Small intestine (tissue), 7 donors: ENCODE results near the gene ZBTB9. TPM values are rescaled to one million over a fixed set of nuclear protein-coding genes. Genes with fewer than 3 reads are reported as not detected.

ENCODE experiments used
- DNase-seq, 2 donors: peaks; one replicate each; pipeline versions ENCODE4 v3.0.0 to v3.0.0-alpha.2; 2013
- FAIRE-seq: peaks from 2 replicates; lab custom pipeline; 2012; peaks lifted over from hg19 to GRCh38; lab: Jason Lieb, UNC
- H3K27ac ChIP-seq, 3 donors: one replicate each; pipeline ENCODE4 v1.5.1; 2013; ENCODE audit warnings: low read length in 2 of 3, mild to moderate bottlenecking in 2 of 3, control low read depth in 1 of 3, inconsistent platforms in 1 of 3, low read depth in 1 of 3, moderate library complexity in 1 of 3
- H3K27me3 ChIP-seq, 3 donors: one replicate each; pipeline ENCODE4 v1.6.1; 2013; ENCODE audit warnings: low read length in 3 of 3, inconsistent platforms in 1 of 3; ENCODE audit not compliant: control insufficient read depth in 3 of 3, insufficient read depth in 3 of 3
- H3K36me3 ChIP-seq, 3 donors: one replicate each; pipeline ENCODE4 v1.6.1; 2013; ENCODE audit warnings: low read length in 3 of 3, inconsistent platforms in 1 of 3, low read depth in 1 of 3, mild to moderate bottlenecking in 1 of 3, moderate library complexity in 1 of 3; ENCODE audit not compliant: control insufficient read depth in 3 of 3, insufficient read depth in 2 of 3
- H3K4me1 ChIP-seq, 3 donors: one replicate each; pipeline ENCODE4 v1.6.1; 2013; ENCODE audit warnings: low read length in 2 of 3, inconsistent platforms in 1 of 3, low read depth in 1 of 3, mild to moderate bottlenecking in 1 of 3, moderate library complexity in 1 of 3; ENCODE audit not compliant: control insufficient read depth in 3 of 3, insufficient read depth in 2 of 3
- H3K4me3 ChIP-seq, 3 donors: one replicate each; pipeline ENCODE4 v1.5.1; 2013; ENCODE audit warnings: low read length in 3 of 3, control low read depth in 1 of 3, inconsistent platforms in 1 of 3, low read depth in 1 of 3, mild to moderate bottlenecking in 1 of 3, moderate library complexity in 1 of 3
- H3K9me3 ChIP-seq, 2 donors: one replicate each; pipeline ENCODE4 v1.6.1; 2013; ENCODE audit warnings: low read depth in 1 of 2, low read length in 1 of 2; ENCODE audit not compliant: control insufficient read depth in 2 of 2, insufficient read depth in 1 of 2
- WGBS, 3 donors: extraction: QIAGEN DNeasy Blood & Tissue Kit; methylation state at CpG; one replicate each; pipeline ENCODE4 v1.1.7; 2013; 5-methylcytosine and 5-hydroxymethylcytosine counted together
- polyA plus RNA-seq, 4 donors: library from polyadenylated mRNA; stranded (reverse) in 3 of 4; unstranded in 1 of 4; fragments of 200-250 nt in 3 of 4; fragments of 120-200 nt in 1 of 4; gene quantifications; one replicate each; pipeline versions ENCODE4 v1.2.1 to v1.2.3, GENCODE V29; 2013
- donor health status: healthy with polysubstance abuse.
- donor health status: control.
- donor health status: control.
- donor health status: Bipolar disorder and iron deficiency.
- donor health status: healthy.

The ZBTB9 gene
- polyA plus RNA-seq, 4 donors: 1.6 to 8.5 (median 3.5) TPM

- DNase-seq (no peak), FAIRE-seq (no peak)
- 36 to 47% (median 41%) methylated on average over 16 of the region's 16 CpGs for WGBS, 3 donors
- H3K9me3 ChIP-seq: no peaks in the 10 kb centered on the region
- peaks cover 0 to 10% (median 3%) of the 10 kb centered on the region in 3 donors for H3K4me1 ChIP-seq
- H3K36me3 ChIP-seq: peaks cover 0 to 24% (median 0%) of the 10 kb centered on the region in 3 donors
- no peak overlapping the region for H3K27ac ChIP-seq
- no peaks in the 10 kb centered on the region for H3K27me3 ChIP-seq
- peak overlapping the region; percentile 50 to 89 (median 60) for H3K4me3 ChIP-seq
Observed at GRCh38 chr6:33455051-33455450, 675 bp downstream of the ZBTB9 start.

GRCh38 chr6:33456156-33456555, 1.8 kb downstream of the ZBTB9 start:
- H3K36me3 ChIP-seq: peaks cover 0 to 24% (median 0%) of the 10 kb centered on the region in 3 donors
- no peak overlapping the region for H3K4me3 ChIP-seq
- no peak overlapping the region for H3K27ac ChIP-seq
- no peaks in the 10 kb centered on the region for H3K27me3 ChIP-seq
- peaks cover 0 to 10% (median 3%) of the 10 kb centered on the region in 3 donors for H3K4me1 ChIP-seq
- FAIRE-seq: no peak
- 96 to 97% (median 97%) methylated on average over 12 of the region's 12 CpGs for WGBS, 3 donors
- H3K9me3 ChIP-seq: no peaks in the 10 kb centered on the region
- DNase-seq: no peak

DNA sequence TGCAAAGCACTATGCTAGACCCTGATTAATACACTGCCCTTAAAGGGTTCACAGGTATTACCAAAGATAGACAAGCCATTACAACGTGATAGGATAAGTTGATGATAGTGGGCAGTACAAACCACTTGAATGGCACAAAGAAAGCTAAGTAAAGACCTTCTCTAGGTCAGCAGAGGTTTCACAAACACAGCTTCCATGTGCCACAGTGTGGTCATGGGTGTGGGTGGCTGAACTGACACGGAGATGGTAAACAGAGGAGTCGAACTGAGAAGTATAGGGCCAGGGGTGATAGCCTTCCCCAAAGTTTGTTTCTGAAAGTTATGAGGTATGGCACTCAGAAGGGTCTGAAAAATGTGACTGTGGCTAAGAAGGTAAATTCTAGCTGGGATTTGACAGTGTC, 4.3 kb downstream of the ZBTB9 start:
- peaks cover 0 to 3% (median 3%) of the 10 kb centered on the region in 3 donors for H3K4me1 ChIP-seq
- no peaks in the 10 kb centered on the region for H3K27me3 ChIP-seq
- peaks cover 0 to 16% (median 0%) of the 10 kb centered on the region in 3 donors for H3K36me3 ChIP-seq
- DNase-seq: no peak
- 61 to 70% (median 65%) methylated on average over 3 of the region's 3 CpGs for WGBS, 3 donors
- no peak overlapping the region for H3K27ac ChIP-seq
- no peak overlapping the region for H3K4me3 ChIP-seq
- FAIRE-seq: no peak
- H3K9me3 ChIP-seq: no peaks in the 10 kb centered on the region

DNA sequence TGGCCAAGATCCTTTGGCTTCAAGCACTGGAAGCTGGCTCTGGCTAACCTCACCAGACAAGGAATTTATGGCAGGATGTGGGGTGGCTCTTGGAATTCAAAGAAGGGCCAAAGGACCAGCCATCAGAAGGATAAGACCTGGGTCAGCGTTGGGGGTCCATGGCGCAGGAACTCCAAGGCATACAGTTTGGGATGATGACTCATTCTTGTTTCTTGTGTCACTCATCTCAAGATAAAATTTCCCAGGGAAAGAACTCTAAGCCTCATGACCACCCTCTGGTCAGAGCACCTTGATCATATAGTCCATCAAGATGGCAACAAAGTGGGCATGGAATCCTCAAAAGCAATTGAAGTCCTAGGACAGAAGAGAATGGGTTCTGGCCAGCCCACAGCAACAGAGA, 4.8 kb downstream of the ZBTB9 start:
- Histone ChIP-seq H3K36me3 (peaks cover 0 to 16% (median 0%) of the 10 kb centered on the region in 3 donors), H3K27ac (no peak overlapping the region), H3K4me1 (peaks cover 0 to 3% (median 3%) of the 10 kb centered on the region in 3 donors), H3K9me3 (no peaks in the 10 kb centered on the region), H3K4me3 (no peak overlapping the region), H3K27me3 (no peaks in the 10 kb centered on the region)
- FAIRE-seq (no peak), DNase-seq (no peak)
- WGBS, 3 donors: 96 to 98% (median 97%) methylated on average over 2 of the region's 2 CpGs

DNA sequence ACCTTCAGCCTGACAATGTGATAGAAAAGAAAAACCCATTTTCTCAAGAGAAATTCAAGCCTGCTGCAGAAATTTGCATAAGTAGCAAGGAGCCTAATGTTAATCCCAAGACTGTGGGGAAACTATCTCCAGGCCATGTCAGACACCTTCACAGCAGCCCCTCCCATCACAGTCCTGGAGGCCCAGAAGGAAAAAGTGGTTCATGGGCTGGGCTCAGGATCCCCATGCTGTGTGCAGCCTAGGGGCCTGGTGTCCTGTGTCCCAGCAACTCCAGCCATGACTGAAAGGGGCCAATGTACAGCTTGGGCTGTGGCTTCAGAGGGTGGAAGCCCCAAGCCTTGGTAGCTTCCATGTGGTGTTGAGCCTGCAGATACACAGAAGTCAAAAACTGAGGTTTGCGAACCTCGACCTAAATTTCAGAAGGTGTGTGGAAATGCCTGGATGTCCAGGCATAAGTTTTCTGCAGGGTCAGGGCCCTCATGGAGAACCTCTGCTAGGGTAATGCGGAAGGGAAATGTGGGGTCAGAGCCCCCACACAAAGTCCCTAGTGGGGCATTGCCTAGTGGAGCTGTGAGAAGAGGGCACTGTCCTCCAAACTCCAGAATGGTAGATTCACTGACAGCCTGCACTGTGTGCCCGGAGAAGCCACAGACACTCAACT, 11.8 kb downstream of the ZBTB9 start:
- Histone ChIP-seq H3K4me3 (no peak overlapping the region), H3K4me1 (peaks cover 0 to 8% (median 0%) of the 10 kb centered on the region in 3 donors), H3K27me3 (no peaks in the 10 kb centered on the region), H3K27ac (no peak overlapping the region), H3K36me3 (no peaks in the 10 kb centered on the region), H3K9me3 (no peaks in the 10 kb centered on the region)
- FAIRE-seq (no peak), DNase-seq (no peak)
- 90 to 93% (median 91%) methylated on average over 4 of the region's 4 CpGs for WGBS, 3 donors

GRCh38 chr6:33467091-33467490, 12.7 kb downstream of the ZBTB9 start:
- no peak overlapping the region for H3K4me3 ChIP-seq
- no peak overlapping the region for H3K27ac ChIP-seq
- H3K27me3 ChIP-seq: no peaks in the 10 kb centered on the region
- H3K4me1 ChIP-seq: peaks cover 0 to 8% (median 0%) of the 10 kb centered on the region in 3 donors
- WGBS, 3 donors: 68 to 81% (median 73%) methylated on average over 7 of the region's 7 CpGs
- DNase-seq: peak; percentile 28 to 34
- H3K9me3 ChIP-seq: no peaks in the 10 kb centered on the region
- no peaks in the 10 kb centered on the region for H3K36me3 ChIP-seq
- FAIRE-seq: no peak

DNA sequence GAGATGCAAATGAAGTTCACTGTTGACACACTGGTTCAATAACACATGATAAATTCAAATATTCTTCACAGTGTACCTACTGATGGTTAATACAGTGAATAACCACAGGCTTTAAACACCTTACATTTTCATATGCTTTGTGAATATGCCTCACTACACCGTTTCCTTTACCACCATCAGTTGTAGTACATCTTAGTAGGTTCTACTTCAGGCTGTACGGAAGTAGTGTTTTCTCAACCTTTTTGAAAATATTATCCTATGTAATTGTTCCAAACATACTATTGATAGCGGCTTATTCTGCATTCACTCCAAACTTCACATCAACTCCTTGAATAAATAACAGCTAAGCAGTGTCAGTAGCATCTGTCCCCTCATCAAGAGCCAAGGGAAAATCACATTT, 15.3 kb downstream of the ZBTB9 start:
- DNase-seq: no peak
- Histone ChIP-seq H3K36me3 (no peaks in the 10 kb centered on the region), H3K4me3 (no peak overlapping the region), H3K4me1 (peaks cover 0 to 8% (median 0%) of the 10 kb centered on the region in 3 donors), H3K27ac (no peak overlapping the region), H3K27me3 (no peaks in the 10 kb centered on the region), H3K9me3 (no peaks in the 10 kb centered on the region)
- WGBS, 3 donors: 76 to 92% (median 80%) methylated on average over 3 of the region's 3 CpGs
- FAIRE-seq: no peak

DNA sequence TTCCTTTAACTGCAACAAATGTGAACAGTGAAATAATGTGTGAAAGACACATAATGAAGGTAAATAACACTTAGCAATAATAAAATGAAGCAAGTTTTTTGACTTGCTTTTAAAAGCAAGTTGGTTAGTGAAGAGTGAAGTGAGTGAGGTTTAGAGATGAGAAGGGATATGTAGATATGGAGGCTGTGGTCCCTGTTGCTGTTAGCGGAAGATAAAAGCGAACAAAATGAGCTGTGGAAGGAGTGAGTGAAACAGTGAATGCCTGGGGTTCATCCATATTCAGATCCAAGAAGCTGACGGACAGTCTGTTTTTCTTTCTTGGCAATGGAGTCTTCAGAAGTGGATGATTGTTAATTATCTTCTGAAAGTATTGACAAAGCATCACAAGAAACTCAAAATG, 23.5 kb downstream of the ZBTB9 start:
- H3K9me3 ChIP-seq: no peaks in the 10 kb centered on the region
- FAIRE-seq (no peak), DNase-seq (no peak)
- H3K4me3 ChIP-seq: no peak overlapping the region
- no peaks in the 10 kb centered on the region for H3K27me3 ChIP-seq
- no peak overlapping the region for H3K27ac ChIP-seq
- WGBS, 3 donors: 76 to 90% (median 80%) methylated on average over 3 of the region's 3 CpGs
- H3K4me1 ChIP-seq: no peaks in the 10 kb centered on the region
- H3K36me3 ChIP-seq: no peaks in the 10 kb centered on the region

DNA sequence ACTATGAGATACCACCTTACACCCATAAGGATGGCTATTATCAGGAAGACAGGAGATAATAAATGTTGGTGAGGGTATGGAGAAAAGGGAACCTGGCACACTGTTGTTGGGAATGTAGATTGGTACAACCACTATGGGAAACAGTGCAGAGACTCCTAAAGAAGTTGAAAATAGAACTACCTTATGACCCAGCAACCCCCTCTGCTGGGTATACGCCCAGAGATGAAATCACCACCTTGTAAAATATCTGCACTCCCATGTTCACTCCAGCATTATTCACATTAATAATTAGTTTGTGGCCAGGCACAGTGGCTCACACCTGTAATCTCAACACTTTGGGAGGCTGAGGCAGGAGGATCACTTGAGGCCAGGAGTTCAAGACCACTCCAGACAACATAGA, 26.8 kb downstream of the ZBTB9 start:
- Histone ChIP-seq H3K9me3 (no peaks in the 10 kb centered on the region), H3K27me3 (no peaks in the 10 kb centered on the region), H3K4me3 (no peak overlapping the region), H3K4me1 (no peaks in the 10 kb centered on the region), H3K36me3 (no peaks in the 10 kb centered on the region), H3K27ac (no peak overlapping the region)
- FAIRE-seq (no peak), DNase-seq (no peak)
- 54 to 78% (median 66%) methylated on average over 1 of the region's 1 CpG for WGBS, 3 donors
